ENCODE data around the gene EIF5A.

Gene EIF5A

DNA sequence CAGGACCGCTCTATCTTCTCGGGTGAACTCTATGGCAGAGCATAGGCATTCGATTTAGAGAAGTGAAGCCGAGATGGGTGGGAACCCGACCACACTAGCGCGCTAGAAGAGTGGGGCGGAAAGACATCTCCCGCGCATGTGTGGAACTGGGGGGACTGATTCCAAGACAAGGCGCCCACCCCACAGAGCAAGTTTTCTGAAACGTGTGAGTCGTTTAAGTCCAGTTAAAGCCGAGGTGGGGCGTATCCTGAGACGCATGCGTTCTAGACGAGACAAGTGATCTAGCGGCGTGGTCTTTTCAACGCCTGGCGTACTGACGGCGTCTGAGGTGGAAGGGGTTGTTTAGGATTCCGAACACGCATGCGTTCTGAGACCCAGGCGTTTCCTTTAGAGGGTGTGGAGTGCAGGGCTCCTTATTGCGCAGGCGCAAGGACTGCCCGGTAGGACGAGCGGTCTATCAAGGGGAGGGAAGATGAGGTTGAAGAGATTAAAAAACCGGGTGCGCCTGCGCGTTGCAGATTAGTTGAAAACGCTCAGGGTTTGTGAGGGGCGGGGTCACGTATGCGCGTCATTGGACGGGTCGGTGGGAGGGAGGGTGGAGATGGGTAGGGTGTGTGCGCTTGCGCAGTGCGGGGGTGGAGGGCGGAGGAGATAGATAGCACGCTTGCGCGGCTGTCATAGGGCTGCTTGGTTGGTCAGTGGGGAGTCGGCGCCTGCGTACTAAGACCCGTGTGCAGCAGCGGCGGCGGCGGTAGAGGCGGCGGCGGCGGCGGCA is at the start of gene EIF5A:
EIF5A (plus strand) TSS at position 718 of the 775 bp plus-strand sequence. CDS start 2,008 bp downstream, outside the sequence.
- peak; percentile 100 for DNase-seq

GRCh38 chr17:7258731-7259554 is 48.5 kb upstream of the EIF5A start:
- no peak for DNase-seq

GRCh38 chr17:7259555-7259889 is 47.9 kb upstream of the EIF5A start:
- DNase-seq = no peak

DNA sequence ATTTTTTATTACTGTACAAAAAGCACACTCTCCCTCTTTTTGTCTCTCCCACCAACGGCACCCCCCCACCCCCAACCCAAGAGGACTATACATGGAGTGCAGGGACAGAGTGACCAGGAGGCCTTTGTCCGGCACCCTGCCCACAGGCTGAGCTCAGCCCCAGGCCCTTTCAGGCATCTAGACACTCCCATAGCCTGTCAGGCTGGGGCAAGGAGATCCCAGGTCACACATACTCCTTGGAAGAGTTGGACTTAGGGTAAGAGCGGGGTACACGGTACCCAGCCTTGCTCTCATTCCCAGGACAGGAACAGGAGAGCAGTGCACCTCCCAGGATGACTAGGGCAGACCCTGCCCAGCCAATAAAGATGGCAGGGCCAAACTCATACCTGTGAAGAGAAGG is 47.3 kb upstream of the EIF5A start:
- no peak for DNase-seq

GRCh38 chr17:7260651-7261378 is 46.6 kb upstream of the EIF5A start:
- DNase-seq = peak; percentile 93

GRCh38 chr17:7261379-7262191 is 45.8 kb upstream of the EIF5A start:
- DNase-seq = peak; percentile 71

GRCh38 chr17:7262192-7262934 is 45.1 kb upstream of the EIF5A start, which contains the start of gene CLDN7:
CLDN7 (minus strand) TSS chr17:7262478; CDS start chr17:7262043, 435 bp downstream.
- DNase-seq = peak; percentile 92

GRCh38 chr17:7262935-7263800 is 44.3 kb upstream of the EIF5A start:
- peak; percentile 92 for DNase-seq

DNA sequence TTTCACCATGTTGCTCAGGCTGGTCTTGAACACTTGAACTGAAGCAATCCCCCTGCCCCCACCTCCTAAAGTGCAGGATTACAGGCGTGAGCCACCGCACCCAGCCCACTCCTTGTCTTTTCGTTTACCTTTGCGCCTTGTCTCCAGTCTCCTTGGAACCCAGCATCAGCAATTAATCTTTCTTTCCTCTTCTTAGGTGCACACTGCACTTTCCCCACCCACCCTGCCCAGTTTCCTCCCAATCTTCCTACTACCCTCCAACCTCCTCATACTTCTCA is 43.7 kb upstream of the EIF5A start:
- no peak for DNase-seq

GRCh38 chr17:7266784-7267183 is 40.6 kb upstream of the EIF5A start:
- no peak for DNase-seq

DNA sequence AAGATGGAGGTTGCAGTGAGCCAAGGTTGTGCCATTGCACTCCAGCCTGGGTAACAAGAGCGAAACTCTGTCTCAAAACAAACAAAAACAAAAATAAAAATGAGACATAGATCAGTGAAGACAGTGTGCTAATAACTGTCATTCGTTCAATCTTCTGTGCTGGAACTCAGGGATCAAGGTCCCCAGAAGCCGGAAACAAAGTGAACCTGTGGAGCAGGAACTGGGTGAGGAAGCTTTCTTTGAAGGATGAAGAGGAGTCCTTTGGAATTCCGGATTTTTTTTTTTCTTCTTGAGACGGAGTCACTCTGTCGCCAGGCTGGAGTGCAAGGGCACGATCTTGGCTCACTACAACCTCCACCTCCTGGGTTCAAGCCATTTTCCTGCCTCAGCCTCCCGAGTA is 28.0 kb upstream of the EIF5A start:
- DNase-seq = no peak

DNA sequence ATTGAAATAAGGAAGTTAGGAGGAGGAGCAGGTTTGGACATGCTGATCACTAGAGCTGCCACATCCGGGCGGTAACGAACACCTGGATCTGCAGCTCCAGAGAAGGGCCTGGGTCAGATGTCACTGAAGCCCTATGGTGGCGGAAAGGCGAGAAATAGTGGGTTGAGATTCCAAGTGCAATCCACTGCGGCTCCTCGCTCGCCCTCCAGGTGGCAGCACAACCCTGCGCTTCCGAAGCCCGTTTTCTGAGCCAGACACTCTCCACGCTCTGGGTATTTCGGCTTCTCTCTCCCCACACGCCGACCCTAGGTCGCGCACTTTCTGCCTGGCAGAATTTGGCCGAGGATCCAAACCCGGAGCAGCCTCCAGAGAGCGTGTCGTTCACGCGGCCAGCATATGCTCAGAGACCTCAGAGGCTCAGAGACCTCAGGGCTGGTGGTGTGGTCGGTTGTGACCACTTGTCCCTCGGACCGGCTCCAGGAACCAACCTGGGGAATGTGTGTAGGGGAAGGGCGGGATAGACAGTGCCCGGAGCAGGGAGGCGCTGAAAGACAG is 26.8 kb upstream of the EIF5A start:
- DNase-seq = peak; percentile 96

DNA sequence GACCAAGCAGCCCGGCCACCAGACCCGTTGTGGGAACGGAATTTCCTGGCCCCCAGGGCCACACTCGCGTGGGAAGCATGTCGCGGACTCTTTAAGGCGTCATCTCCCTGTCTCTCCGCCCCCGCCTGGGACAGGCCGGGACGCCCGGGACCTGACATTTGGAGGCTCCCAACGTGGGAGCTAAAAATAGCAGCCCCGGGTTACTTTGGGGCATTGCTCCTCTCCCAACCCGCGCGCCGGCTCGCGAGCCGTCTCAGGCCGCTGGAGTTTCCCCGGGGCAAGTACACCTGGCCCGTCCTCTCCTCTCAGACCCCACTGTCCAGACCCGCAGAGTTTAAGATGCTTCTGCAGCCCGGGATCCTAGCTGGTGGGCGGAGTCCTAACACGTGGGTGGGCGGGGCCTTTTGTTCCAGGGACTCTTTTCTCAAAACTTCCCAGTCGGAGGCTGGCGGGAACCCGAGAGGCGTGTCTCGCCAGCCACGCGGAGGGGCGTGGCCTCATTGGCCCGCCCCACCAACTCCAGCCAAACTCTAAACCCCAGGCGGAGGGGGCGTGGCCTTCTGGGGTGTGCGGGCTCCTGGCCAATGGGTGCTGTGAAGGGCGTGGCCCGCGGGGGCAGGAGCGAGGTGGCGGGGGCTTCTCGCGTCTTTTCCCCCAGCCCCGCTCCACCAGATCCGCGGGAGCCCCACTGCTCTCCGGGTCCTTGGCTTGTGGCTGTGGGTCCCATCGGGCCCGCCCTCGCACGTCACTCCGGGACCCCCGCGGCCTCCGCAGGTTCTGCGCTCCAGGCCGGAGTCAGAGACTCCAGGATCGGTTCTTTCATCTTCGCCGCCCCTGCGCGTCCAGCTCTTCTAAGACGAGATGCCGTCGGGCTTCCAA is 26.1 kb upstream of the EIF5A start, which contains the start of gene SLC2A4:
SLC2A4 (plus strand) TSS at position 645 of the 879 bp plus-strand sequence; CDS start at position 862, 217 bp downstream.
- peak; percentile 99 for DNase-seq

DNA sequence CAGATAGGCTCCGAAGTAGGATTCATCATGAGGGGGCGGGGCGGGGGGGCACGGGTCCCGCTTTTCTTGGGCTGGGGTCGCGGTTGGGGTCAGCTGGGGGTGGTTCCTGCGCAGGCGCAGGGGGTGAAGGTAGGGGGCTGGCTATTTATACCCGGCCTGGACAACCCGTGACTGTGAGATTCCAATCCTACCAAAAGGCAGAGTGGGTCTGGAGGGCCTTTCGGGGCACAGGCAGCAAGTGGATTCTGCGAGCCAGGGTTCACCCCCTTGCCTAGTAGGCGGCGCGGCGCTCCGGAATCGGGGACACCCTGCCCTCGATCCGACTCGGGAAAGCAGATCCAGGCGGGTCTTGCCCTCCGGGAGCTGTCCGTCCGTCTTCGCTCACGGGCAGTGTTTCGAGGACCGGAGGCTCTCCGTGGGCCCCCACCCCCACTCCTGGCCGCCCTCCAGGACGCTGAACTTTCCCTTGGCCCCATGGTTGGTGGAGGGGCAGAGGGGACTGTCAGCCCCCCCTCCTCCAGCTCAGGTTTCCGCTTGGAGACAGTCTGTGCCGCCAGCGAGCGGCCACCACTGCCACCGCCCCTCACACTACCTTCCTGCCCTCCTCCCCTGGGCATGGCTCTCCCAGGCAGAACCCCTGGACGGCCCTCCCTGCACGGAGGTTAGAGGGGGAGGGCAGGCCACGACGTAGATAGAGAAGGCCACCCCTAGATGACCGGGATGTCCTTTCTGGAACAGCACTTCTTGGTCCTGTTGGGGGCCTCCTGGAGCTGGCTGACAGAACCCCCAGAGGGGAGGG is 25.3 kb upstream of the EIF5A start:
- peak; percentile 62 for DNase-seq

DNA sequence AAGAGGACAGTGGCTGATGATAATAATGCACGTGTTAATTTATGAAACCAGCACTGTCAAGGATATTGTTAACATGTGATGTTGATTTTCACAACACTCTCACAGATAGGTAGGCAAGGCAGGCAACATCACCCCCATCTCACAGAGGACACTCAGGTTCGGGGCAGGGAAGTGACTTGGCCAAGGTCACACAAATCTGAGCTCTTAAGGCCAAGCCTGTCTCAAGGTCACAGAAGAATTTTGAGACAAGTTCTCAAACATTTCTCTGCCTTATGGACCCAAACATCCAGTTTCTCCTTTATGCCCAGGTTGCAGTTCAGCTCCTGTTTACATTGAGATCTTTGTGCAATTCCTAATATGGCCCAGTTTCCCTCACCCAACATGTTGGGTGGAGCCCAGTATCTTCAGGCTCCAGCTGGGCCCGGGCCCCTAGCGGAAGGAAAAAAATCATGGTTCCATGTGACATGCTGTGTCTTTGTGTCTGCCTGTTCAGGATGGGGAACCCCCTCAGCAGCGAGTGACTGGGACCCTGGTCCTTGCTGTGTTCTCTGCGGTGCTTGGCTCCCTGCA is 24.6 kb upstream of the EIF5A start:
- no peak for DNase-seq

DNA sequence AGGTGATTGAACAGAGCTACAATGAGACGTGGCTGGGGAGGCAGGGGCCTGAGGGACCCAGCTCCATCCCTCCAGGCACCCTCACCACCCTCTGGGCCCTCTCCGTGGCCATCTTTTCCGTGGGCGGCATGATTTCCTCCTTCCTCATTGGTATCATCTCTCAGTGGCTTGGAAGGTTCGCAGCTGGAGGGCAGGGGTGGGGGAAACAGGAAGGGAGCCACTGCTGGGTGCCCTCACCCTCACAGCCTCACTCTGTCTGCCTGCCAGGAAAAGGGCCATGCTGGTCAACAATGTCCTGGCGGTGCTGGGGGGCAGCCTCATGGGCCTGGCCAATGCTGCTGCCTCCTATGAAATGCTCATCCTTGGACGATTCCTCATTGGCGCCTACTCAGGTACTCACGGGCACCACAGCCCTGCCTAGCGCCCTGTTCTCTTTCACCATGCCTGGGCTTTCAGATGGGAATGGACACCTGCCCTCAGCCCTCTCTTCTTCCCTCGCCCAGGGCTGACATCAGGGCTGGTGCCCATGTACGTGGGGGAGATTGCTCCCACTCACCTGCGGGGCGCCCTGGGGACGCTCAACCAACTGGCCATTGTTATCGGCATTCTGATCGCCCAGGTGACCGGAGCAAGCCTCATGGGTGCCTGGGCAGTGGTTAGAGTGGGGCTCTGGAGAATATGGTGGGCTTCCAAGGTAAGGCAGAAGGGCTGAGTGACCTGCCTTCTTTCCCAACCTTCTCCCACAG is 23.8 kb upstream of the EIF5A start:
- DNase-seq = peak; percentile 53

- no peak for DNase-seq
Observed at GRCh38 chr17:7284911-7285310, 22.5 kb upstream of the EIF5A start.
